ENCODE results near the gene TBL3.
"Not testable (repeated sequence)": the region's sequence is repeated elsewhere in the genome, so short reads cannot be mapped to it uniquely, and the experiment has no call there.

DNA sequence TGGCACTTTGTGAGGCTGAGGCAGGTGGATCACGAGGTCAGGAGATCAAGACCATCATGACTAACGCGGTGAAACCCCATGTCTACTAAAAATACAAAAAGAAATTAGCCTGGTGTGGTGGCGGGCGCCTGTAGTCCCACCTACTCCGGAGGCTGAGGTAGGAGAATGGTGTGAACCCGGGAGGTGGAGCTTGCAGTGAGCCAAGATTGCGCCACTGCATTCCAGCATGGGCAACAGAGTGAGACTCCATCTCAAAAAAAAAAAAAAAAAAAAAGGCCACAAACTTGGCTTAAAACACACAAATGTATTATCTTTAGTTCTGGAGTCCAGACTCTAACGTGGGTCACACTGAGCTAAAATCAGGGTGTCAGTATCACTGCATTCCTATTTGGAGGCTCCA lies 39.9 kb downstream of the TBL3 start:
- TF ChIP-seq, protein P1, sequence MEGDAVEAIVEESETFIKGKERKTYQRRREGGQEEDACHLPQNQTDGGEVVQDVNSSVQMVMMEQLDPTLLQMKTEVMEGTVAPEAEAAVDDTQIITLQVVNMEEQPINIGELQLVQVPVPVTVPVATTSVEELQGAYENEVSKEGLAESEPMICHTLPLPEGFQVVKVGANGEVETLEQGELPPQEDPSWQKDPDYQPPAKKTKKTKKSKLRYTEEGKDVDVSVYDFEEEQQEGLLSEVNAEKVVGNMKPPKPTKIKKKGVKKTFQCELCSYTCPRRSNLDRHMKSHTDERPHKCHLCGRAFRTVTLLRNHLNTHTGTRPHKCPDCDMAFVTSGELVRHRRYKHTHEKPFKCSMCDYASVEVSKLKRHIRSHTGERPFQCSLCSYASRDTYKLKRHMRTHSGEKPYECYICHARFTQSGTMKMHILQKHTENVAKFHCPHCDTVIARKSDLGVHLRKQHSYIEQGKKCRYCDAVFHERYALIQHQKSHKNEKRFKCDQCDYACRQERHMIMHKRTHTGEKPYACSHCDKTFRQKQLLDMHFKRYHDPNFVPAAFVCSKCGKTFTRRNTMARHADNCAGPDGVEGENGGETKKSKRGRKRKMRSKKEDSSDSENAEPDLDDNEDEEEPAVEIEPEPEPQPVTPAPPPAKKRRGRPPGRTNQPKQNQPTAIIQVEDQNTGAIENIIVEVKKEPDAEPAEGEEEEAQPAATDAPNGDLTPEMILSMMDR (IDR thresholded peaks at IDR 0.05): not testable (repeated sequence)
- not testable (repeated sequence) for TF ChIP-seq POLR2A (IDR thresholded peaks at IDR 0.05)
